Left hindlimb (tissue), 1 donor: ENCODE results near the gene CUL2.
"Not testable (repeated sequence)": the region's sequence is repeated elsewhere in the genome, so short reads cannot be mapped to it uniquely, and the experiment has no call there.

Experiments used
- DNase-seq: peaks from one replicate; pipeline ENCODE4 v3.0.0-alpha.2; 2018

The CUL2 gene

DNA sequence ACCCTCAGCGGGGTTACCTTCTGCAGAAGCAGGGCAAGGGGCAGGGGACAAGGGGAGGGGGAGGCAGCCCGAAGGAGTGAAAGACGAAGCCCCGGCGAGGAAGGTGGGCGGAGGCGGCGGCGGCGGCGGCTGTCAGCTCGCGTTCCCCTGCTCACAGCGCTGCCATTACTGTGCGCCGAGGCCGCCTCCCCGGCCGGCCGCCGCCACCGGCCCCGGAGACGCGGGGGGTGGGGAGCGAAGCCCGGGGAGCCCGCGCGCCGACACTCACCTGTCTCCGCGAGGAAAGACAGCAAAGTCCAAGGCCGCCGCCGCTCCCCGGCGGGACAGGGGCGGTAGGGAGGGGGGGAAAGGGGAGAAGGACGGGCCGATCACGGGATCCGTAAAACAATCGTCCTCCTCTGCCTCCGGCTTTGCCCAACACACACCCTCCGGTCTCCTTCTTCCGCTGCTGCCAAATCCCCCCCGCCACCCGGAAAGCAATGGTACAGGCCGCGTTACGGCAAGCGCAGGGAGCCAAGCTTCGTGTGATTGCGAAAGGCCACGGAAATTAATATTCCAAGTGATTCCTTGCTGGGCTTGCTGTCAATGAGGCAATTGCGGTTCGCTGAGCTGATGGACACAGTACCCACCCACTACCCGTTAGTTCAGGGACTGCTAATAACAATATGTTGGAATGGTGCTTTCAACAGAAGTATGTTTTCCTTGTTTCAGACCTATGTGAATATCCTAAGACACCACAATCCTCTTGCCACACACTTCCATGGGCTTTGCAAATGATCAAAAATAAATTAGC, at the start of gene CUL2:
Gene CUL2, minus strand, starts transcription at position 180 of the 793 bp plus-strand sequence. CDS start 19,024 bp downstream, outside the sequence.
- DNase-seq: peak; percentile 95

- no peak for DNase-seq
These were observed 46.2 kb upstream of the CUL2 start for GRCh38 chr10:35136263-35136815.

DNA sequence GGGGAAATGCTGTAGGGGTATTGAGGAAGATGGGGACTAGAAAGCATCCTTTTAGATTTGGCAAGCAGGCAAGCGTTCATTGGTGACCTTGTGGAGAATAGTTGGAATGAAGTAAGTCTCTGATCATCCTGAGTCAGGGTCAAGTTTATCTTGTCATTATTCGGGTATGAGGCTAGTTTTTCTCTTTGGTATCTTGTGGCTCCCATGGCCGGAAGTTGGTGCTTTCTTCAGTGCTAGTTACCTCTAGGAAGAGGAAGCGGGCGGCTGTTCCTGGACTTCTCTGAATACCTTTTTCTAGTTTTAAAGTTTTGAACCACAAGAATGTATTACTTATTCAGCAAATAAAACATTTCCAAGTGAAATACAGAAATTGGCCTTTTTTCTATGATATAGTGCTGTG, 45.7 kb upstream of the CUL2 start:
- DNase-seq: no peak

GRCh38 chr10:35133586-35133985, 43.4 kb upstream of the CUL2 start:
- DNase-seq: no peak

DNA sequence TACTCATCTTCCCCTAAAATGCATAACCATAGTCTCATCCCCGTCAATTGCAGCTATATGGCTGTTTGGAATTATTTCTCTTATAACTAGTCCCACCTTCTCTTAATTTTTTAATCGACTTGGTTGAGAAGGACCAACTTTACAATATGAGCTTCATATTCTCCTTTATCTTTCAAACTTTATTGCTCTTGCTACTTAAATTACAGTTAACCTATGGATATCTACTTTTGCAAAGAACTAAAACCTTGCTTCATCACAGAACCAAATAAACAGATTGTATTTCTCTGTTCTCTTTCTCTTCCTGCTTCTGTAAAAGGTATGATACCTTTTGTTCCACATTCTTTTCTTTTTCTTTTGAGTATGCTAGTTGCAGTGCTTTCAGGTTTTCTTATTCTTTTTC, 42.6 kb upstream of the CUL2 start:
- DNase-seq: no peak

GRCh38 chr10:35130663-35131062, 40.5 kb upstream of the CUL2 start:
- no peak for DNase-seq

DNA sequence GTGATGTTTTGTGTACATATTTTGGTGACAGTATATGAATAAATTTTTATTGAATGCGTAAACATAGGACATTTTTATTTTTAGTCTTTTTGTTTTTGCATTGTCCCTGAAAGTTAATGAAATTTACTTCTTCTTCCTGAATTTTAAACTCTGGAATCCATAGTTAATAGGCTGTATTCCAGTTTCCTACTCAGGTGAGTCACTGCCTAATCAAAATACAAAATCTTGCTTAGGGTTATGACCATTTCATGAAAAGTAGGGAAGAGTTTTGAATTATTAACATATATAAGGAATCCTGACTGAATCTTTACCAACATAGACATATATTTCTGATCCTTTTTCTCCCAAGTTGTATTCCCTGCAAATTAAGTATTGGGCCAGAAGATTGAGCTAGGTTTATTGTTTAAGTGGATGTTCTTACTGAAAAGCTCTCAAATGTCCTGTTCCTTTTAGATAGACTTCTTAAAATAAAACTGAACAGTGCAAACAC, 39.1 kb upstream of the CUL2 start:
- DNase-seq: no peak

- DNase-seq: peak; percentile 73
These were observed 37.2 kb upstream of the CUL2 start for GRCh38 chr10:35127289-35127891.

DNA sequence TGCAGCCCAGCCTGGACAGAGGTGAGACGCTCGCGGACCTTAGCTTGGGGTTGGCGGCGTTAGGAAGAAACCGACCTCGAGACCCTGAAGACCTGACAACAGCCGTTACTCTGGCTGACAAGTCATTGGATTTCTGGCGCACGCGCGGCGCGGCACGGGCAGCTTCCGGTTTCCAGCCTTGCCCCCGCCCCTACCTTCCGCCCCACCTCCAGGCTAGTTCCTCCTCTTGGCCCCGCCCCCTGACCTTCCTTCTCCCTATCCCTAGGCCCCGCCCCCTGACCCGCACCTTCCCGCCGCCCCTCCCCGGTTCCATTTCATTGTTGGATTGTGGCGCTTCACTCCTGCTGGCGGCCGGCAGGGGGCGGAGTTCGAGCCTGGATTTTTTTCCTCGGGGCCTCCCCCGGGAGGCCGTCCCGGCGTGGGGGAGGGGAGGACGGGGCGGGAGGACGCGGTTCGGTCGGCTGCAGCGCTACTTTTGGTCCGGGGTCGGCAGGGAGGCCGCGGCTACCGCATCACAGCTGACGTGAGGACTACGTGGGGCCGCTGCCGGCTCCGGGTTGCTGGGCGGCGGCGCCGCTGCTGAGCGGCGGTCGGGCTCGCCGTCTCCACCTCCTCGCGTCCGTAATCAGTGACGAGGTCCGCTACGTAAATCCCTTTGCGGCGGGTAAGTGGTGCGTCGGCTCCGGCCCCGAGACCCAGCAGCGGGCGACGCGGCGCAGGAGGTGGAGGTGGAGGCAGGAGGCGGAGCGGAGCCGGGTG, 36.6 kb upstream of the CUL2 start, which contains the start of gene CREM:
Gene CREM, plus strand, starts transcription at position 317 of the 759 bp plus-strand sequence. CDS start 10,990 bp downstream, outside the sequence.
- peak; percentile 98 for DNase-seq

GRCh38 chr10:35126062-35126529, 36.0 kb upstream of the CUL2 start:
- no peak for DNase-seq

GRCh38 chr10:35124540-35124939, 34.4 kb upstream of the CUL2 start:
- no peak for DNase-seq

- DNase-seq: no peak
These were observed 29.2 kb upstream of the CUL2 start for GRCh38 chr10:35119378-35119777.

- no peak for DNase-seq
These were observed 22.4 kb upstream of the CUL2 start for GRCh38 chr10:35112571-35112970.

DNA sequence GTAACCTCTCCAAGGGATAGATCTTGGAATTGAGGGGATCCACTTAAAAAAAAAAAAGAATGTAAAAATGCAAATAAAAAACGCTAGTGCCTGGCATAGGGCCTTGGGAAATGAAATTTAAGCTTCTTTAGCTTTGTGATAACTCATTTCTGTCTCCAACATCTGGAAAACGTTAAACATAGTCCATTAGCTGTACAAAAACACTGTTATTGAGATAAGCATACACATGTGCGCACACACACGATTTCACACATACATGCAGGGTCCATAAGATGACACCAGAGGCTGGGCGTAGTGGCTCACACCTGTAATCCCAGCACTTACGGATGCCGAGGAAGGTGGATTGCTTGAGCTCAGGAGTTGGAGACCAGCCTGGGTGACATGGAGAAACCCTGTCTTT, 13.7 kb upstream of the CUL2 start:
- no peak for DNase-seq

- DNase-seq: no peak
These were observed 7.4 kb upstream of the CUL2 start for GRCh38 chr10:35097510-35097909.

DNA sequence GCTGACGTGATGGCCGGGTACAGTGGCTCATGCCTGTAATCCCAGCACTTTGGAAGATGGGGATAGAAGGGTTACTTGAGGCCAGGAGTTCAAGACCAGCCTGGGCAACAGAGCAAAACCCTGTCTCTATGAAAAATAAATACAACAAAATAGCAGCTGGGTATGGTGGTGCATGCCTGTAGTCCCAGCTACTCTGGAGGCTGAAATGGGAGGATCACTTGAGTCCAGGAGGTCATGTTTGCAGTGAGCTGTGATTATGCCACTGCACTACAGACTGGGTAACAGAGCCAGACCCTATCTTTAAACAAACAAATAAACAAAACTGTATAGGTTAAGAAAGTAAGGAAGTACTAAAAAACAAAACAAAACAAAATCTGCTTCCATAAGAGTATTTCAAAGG, 6.2 kb upstream of the CUL2 start:
- no peak for DNase-seq

DNA sequence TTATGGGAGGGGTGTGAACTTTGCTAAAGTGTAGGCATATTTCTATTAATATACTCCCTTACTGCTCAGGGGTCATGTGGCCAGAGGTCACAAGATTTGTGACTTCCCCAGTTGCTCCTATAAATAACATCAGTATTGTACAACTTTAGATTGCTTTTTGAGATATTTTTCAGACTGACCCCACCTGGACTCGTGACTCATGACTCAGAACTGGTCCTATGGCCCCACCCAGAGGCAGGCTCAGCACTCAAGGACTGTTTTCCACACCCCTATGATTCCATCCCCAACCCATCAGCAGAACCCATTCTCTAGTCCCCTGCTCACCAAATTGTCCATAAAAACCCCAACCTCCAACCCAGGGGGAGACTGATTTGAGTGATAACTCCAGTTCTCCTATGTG, 2.7 kb upstream of the CUL2 start:
- DNase-seq: no peak

DNA sequence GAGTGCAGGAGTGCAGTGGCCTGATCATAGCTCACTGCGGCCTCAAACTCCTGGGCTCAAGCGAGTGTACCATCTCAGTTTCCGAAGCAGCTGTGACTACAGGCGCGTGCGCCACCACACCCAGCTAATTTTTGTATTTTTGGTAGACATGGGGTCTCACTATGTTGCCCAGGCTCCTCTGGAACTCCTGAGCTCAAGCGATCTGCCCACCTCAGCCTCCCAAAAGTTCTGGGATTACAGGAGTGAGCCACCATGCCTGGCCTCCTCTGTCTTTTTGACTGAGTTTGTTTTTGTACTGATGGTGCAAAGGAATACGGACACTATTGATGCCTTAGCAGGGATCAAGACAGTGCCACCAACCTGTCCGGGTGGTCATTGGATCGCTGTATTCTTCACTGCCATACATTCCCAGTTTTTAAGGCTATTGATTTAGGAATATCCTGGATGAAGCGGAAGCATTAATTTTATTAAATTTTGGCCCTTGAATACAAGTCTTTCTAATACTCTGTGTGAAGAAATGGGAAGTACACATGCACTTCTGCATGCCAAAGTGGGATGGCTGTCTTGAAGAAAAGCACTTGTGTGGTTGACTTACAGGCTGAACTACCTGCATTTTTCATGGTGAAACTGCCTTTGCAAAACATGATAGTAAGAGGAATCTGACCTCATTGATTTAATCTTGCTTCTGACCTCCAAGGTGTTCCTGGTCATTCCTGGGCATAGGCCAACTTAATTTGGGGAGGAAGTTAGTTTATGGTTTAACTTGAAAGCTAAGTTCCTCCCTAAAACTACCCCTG, 2.1 kb upstream of the CUL2 start:
- no peak for DNase-seq

DNA sequence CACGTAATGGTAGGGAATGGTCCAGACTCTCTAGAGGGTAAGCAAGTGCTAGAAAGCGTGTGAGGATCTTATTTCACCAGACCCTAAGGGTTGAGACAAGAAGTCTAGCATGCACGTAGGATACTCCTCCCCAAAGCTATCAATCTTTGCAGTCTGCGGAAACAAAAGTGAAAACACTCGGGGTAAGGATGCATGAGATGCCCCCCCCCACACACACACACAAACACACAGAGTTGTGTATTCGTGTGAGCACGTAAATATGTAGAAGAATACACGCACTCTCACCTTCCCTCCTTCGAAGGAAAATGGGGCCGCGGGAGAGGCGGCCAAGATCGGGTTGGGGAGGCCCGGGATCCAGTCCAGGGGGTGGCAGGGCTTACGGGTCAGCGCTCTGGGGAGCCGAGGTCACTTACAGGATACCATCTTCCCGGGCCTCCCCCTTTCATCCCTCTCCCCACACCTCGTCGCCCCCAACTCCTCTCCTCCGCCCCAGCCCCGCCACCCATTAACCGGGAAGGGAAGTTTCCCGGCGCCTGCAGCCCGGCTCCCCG, 455 bp downstream of the CUL2 start:
- no peak for DNase-seq

GRCh38 chr10:35083242-35083641, 6.9 kb downstream of the CUL2 start:
- DNase-seq: no peak

GRCh38 chr10:35080261-35080660, 9.9 kb downstream of the CUL2 start:
- not testable (repeated sequence) for DNase-seq

DNA sequence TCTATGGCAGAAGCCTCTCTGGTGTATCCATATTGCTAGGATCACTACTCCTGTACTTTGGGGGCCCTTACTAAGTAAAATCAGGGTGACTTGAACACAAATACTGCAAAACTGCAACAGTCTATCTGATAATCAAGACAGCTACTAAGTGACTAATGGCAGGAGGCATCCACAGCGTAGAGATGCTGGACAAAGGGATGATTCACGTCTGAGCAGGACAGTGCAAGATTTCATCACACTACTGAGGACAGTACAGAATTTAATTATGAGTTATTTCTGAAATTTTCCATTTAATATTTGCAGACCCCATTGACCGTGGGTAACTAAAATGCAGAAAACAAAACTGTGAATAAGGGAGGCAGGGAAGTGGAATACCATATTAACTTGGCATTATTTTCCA, 10.4 kb downstream of the CUL2 start:
- DNase-seq: no peak
